ENCODE results near the gene COL27A1. TPM values are rescaled to one million over a fixed set of nuclear protein-coding genes. Genes with fewer than 3 reads are reported as not detected.

COL27A1 gene
- total and polyA plus RNA-seq, 4 donors: 10.9 to 25.6 (median 17.4) TPM

GRCh38 chr9:114248299-114248707, 93.0 kb downstream of the COL27A1 start:
- DNase-seq (no peak), ATAC-seq (ENCODE audit: insufficient read depth, low FRiP score) (no peak)
- WGBS, 2 donors: 93 to 96% methylated on average over 11 of the region's 11 CpGs
- no peak for TF ChIP-seq CTCF (IDR thresholded peaks at IDR 0.05; ENCODE audit: control extremely low read depth, extremely low read depth)
- H3K4me3 ChIP-seq: no peak overlapping the region
- H3K9me3 ChIP-seq (ENCODE audit: control insufficient read depth in 4 of 4, insufficient read depth in 3 of 4, low read length in 3 of 4): no peaks in the 10 kb centered on the region
- H3K4me1 ChIP-seq (ENCODE audit: control insufficient read depth in 5 of 5, insufficient read depth in 5 of 5, low read length in 5 of 5): peaks cover 0 to 19% (median 7%) of the 10 kb centered on the region in 5 donors
- peaks cover 0 to 15% (median 5%) of the 10 kb centered on the region in 4 donors for H3K36me3 ChIP-seq (ENCODE audit: control insufficient read depth in 4 of 4, insufficient read depth in 4 of 4, low read length in 4 of 4)
- no peak overlapping the region for H3K27ac ChIP-seq (ENCODE audit: low read depth in 1 of 2, low read length in 1 of 2)
- H3K9ac ChIP-seq (ENCODE audit: insufficient read depth in 1 of 2, low read length in 2 of 2): no peak overlapping the region
- no peaks in the 10 kb centered on the region for H3K27me3 ChIP-seq (ENCODE audit: control insufficient read depth in 3 of 3, insufficient read depth in 3 of 3, low read length in 2 of 3)

- Histone ChIP-seq H3K36me3 (ENCODE audit: control insufficient read depth in 4 of 4, insufficient read depth in 4 of 4, low read length in 4 of 4) (peaks cover 0 to 15% (median 5%) of the 10 kb centered on the region in 4 donors), H3K9me3 (ENCODE audit: control insufficient read depth in 4 of 4, insufficient read depth in 3 of 4, low read length in 3 of 4) (no peaks in the 10 kb centered on the region), H3K27ac (ENCODE audit: low read depth in 1 of 2, low read length in 1 of 2) (peak overlapping the region in 1 of 2 donors; percentile 6), H3K27me3 (ENCODE audit: control insufficient read depth in 3 of 3, insufficient read depth in 3 of 3, low read length in 2 of 3) (no peaks in the 10 kb centered on the region), H3K9ac (ENCODE audit: insufficient read depth in 1 of 2, low read length in 2 of 2) (no peak overlapping the region), H3K4me1 (ENCODE audit: control insufficient read depth in 5 of 5, insufficient read depth in 5 of 5, low read length in 5 of 5) (peaks cover 0 to 19% (median 7%) of the 10 kb centered on the region in 5 donors), H3K4me3 (no peak overlapping the region)
- WGBS, 2 donors: 70 to 83% methylated on average over 21 of the region's 21 CpGs
- no peak for TF ChIP-seq CTCF (IDR thresholded peaks at IDR 0.05; ENCODE audit: control extremely low read depth, extremely low read depth)
- ATAC-seq (ENCODE audit: insufficient read depth, low FRiP score) (no peak), DNase-seq (no peak)
Observed at GRCh38 chr9:114249424-114250234, 94.3 kb downstream of the COL27A1 start.

DNA sequence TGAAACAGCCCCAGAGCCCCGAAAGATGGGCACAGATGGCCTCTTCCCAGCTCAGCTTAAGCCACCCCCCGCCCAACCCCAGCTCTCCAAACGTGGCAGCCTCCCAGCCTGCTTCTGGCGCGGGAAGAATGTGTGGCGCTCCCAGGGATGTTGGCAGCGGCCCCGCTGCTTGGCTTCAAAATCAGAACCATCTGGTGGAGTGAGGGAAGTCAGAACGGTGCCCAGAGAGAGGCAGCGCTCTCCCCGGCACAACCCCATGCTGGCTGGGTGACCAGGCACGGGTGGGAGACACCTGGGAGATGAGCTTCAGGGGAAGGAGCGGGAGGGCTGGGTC, 94.9 kb downstream of the COL27A1 start:
- no peaks in the 10 kb centered on the region for H3K9me3 ChIP-seq (ENCODE audit: control insufficient read depth in 4 of 4, insufficient read depth in 3 of 4, low read length in 3 of 4)
- H3K4me3 ChIP-seq: no peak overlapping the region
- DNase-seq: peak; percentile 92 to 95 (median 93)
- no peak overlapping the region for H3K9ac ChIP-seq (ENCODE audit: insufficient read depth in 1 of 2, low read length in 2 of 2)
- peaks cover 0 to 19% (median 7%) of the 10 kb centered on the region in 5 donors for H3K4me1 ChIP-seq (ENCODE audit: control insufficient read depth in 5 of 5, insufficient read depth in 5 of 5, low read length in 5 of 5)
- 55 to 74% methylated on average over 13 of the region's 13 CpGs for WGBS, 2 donors
- TF ChIP-seq CTCF (IDR thresholded peaks at IDR 0.05; ENCODE audit: control extremely low read depth, extremely low read depth): no peak
- H3K27me3 ChIP-seq (ENCODE audit: control insufficient read depth in 3 of 3, insufficient read depth in 3 of 3, low read length in 2 of 3): no peaks in the 10 kb centered on the region
- H3K27ac ChIP-seq (ENCODE audit: low read depth in 1 of 2, low read length in 1 of 2): no peak overlapping the region
- peaks cover 0 to 15% (median 4%) of the 10 kb centered on the region in 4 donors for H3K36me3 ChIP-seq (ENCODE audit: control insufficient read depth in 4 of 4, insufficient read depth in 4 of 4, low read length in 4 of 4)
- peak; percentile 53 for ATAC-seq (ENCODE audit: insufficient read depth, low FRiP score)

All from lung (tissue), 12 donors.